Ovary (tissue), 9 donors: ENCODE data around the gene CACNA1C. TPM values are rescaled to one million over a fixed set of nuclear protein-coding genes. Genes with fewer than 3 reads are reported as not detected.

Experiments
- DNase-seq, 5 donors: peaks; one replicate each; pipeline ENCODE4 v3.0.0-alpha.2; 2019 to 2020
- H3K27ac ChIP-seq, 2 donors: fragments of 200-600 bp; one replicate each; pipeline versions ENCODE4 v1.5.1 to v1.8.0; 2019 to 2022
- H3K27me3 ChIP-seq: fragments of 200-600 bp; one replicate; pipeline ENCODE4 v1.8.0; 2022
- H3K36me3 ChIP-seq: fragments of 200-600 bp; sonication (generic); one replicate; pipeline ENCODE4 v1.5.1; 2019
- H3K4me1 ChIP-seq: one replicate; pipeline ENCODE4 v1.8.1; 2013; ENCODE audit warnings: mild to moderate bottlenecking, moderate library complexity; ENCODE audit not compliant: insufficient read depth
- H3K4me3 ChIP-seq: fragments of 200-600 bp; sonication (generic); one replicate; pipeline ENCODE4 v1.5.1; 2017
- H3K9me3 ChIP-seq, 2 donors: fragments of 200-600 bp in 1 of 2; sonication (generic) in 1 of 2; one replicate each; pipeline versions ENCODE4 v1.5.1 to v1.8.1; 2013 to 2019; ENCODE audit warnings: mild to moderate bottlenecking in 1 of 2, moderate library complexity in 1 of 2
- CTCF ChIP-seq, 3 donors: fragments of 450-650 bp in 2 of 3; fragments of 200-600 bp in 1 of 3; IDR thresholded peaks; one replicate each; pipeline versions ENCODE4 v1.5.1 to v1.8.0; 2016 to 2022; ENCODE audit warnings: antibody characterized with exemption in 3 of 3, mild to moderate bottlenecking in 1 of 3
- EP300 ChIP-seq: sonication (generic); formaldehyde crosslinking; IDR thresholded peaks from one replicate; pipeline ENCODE4 v1.6.1; 2017; ENCODE audit warnings: antibody characterized with exemption
- POLR2A ChIP-seq: fragments of 450-650 bp; IDR thresholded peaks from one replicate; pipeline ENCODE4 v1.6.1; 2017; ENCODE audit warnings: antibody characterized with exemption, mild to moderate bottlenecking, moderate library complexity
- WGBS, 3 donors: extraction: QIAGEN DNeasy Blood & Tissue Kit in 1 of 3; methylation state at CpG; one replicate each; pipeline versions ENCODE4 v1.1.5 to v1.1.7; 2013 to 2017; 5-methylcytosine and 5-hydroxymethylcytosine counted together
- intact Hi-C, 4 donors: fragments of 100-400 bp; cut with DNase I; formaldehyde crosslinking; loops; one replicate each; pipeline versions ENCODE4 v1.11.0 to v1.15.1; 2022 to 2023
- polyA plus RNA-seq, 2 donors: library from polyadenylated mRNA; stranded (reverse); fragments of 200-250 nt in 1 of 2; fragments of 350-450 nt in 1 of 2; fragmentation: Illumina TruSeq in 1 of 2; extraction: RNeasy Lipid Tissue Mini Kit (QIAGEN cat#74804) in 1 of 2; gene quantifications; one replicate each; pipeline ENCODE4 v1.2.3, GENCODE V29; 2013 to 2014
- total RNA-seq, 7 donors: library from RNA; depleted of rRNA in 2 of 7; stranded (reverse); fragments of >200 nt in 2 of 7; fragmentation: NEBNext Ultra II Directional in 3 of 7; extraction: Animal tissue kit (Norgen Biotek cat#: 25700) in 3 of 7; gene quantifications; one replicate each; pipeline versions ENCODE4 v1.1.0 to v1.2.4, GENCODE V29; 2016 to 2023
- donor health status: DM: no; HTN: no; CAD: no; lungs with moderate emphysema.
- donor health status: DM: no; HTN: no; CAD: no.
- donor health status: Bipolar disorder and iron deficiency.
- donor health status: DM: yes; HTN: yes; CAD: no.
- donor health status: DM: no; HTN: no; CAD: no.
- donor health status: DM: yes; HTN: yes; CAD: no.

Gene CACNA1C
- total and polyA plus RNA-seq, 9 donors: 2.2 to 8.3 (median 3.7) TPM

GRCh38 chr12:2061402-2061801, 8.6 kb downstream of the CACNA1C start:
- Histone ChIP-seq H3K4me3 (no peak overlapping the region), H3K27ac (no peak overlapping the region), H3K4me1 (no peaks in the 10 kb centered on the region), H3K36me3 (no peaks in the 10 kb centered on the region), H3K9me3 (no peaks in the 10 kb centered on the region), H3K27me3 (no peaks in the 10 kb centered on the region)
- no peak for DNase-seq
- TF ChIP-seq POLR2A: no peak
- no peak for TF ChIP-seq EP300
- TF ChIP-seq CTCF (IDR thresholded peaks at IDR 0.05): no peak
- 89 to 93% (median 90%) methylated on average over 6 of the region's 6 CpGs for WGBS, 3 donors
- intact Hi-C loops: no loop called here

- H3K4me3 ChIP-seq: no peak overlapping the region
- H3K27ac ChIP-seq: no peak overlapping the region
- no peaks in the 10 kb centered on the region for H3K4me1 ChIP-seq
- H3K36me3 ChIP-seq: no peaks in the 10 kb centered on the region
- DNase-seq: no peak
- TF ChIP-seq EP300 (no peak), CTCF (IDR thresholded peaks at IDR 0.05) (no peak), POLR2A (no peak)
- 10 to 15% (median 11%) methylated on average over 5 of the region's 5 CpGs for WGBS, 3 donors
- intact Hi-C loops: no loop called here
- no peaks in the 10 kb centered on the region for H3K27me3 ChIP-seq
- no peaks in the 10 kb centered on the region for H3K9me3 ChIP-seq
Observed at GRCh38 chr12:2064071-2064507, 11.3 kb downstream of the CACNA1C start.

- intact Hi-C loops: no loop called here
- no peak overlapping the region for H3K4me3 ChIP-seq
- no peaks in the 10 kb centered on the region for H3K9me3 ChIP-seq
- 70 to 92% (median 91%) methylated on average over 6 of the region's 6 CpGs for WGBS, 3 donors
- no peak for TF ChIP-seq POLR2A
- no peak for TF ChIP-seq CTCF (IDR thresholded peaks at IDR 0.05)
- TF ChIP-seq EP300: no peak
- H3K27ac ChIP-seq: no peak overlapping the region
- H3K4me1 ChIP-seq: no peaks in the 10 kb centered on the region
- H3K36me3 ChIP-seq: no peaks in the 10 kb centered on the region
- no peaks in the 10 kb centered on the region for H3K27me3 ChIP-seq
- no peak for DNase-seq
Observed at GRCh38 chr12:2068653-2069052, 15.9 kb downstream of the CACNA1C start.

GRCh38 chr12:2070440-2071045, 17.8 kb downstream of the CACNA1C start:
- DNase-seq: no peak
- TF ChIP-seq EP300 (no peak), POLR2A (no peak), CTCF (IDR thresholded peaks at IDR 0.05) (no peak)
- intact Hi-C loops: no loop called here
- 96 to 98% (median 98%) methylated on average over 2 of the region's 2 CpGs for WGBS, 3 donors
- Histone ChIP-seq H3K4me3 (no peak overlapping the region), H3K27me3 (no peaks in the 10 kb centered on the region), H3K4me1 (no peaks in the 10 kb centered on the region), H3K9me3 (no peaks in the 10 kb centered on the region), H3K36me3 (no peaks in the 10 kb centered on the region), H3K27ac (no peak overlapping the region)
